WTC11 (cell line): Measurements from ENCODE around the gene EIF3A.

Experiments used
- AFF4 ChIP-seq: sonication (generic); formaldehyde crosslinking; IDR thresholded peaks from 2 replicates; pipeline ENCODE4 v1.8.1; 2023; ENCODE audit warnings: mild to moderate bottlenecking, missing genetic modification reagents, borderline replicate concordance
- ATF2 ChIP-seq: sonication (generic); formaldehyde crosslinking; IDR thresholded peaks from 2 replicates; pipeline ENCODE4 v1.8.1; 2022; ENCODE audit warnings: low read depth, missing genetic modification reagents, borderline replicate concordance
- EMX1 ChIP-seq: fragments of 250-450 bp; sonication (Bioruptor Pico); IDR thresholded peaks from 2 replicates; pipeline ENCODE4 v1.8.0; 2021; ENCODE audit warnings: mild to moderate bottlenecking
- ETV6 ChIP-seq: sonication (generic); formaldehyde crosslinking; IDR thresholded peaks from 2 replicates; pipeline ENCODE4 v1.8.1; 2022; ENCODE audit warnings: mild to moderate bottlenecking, missing genetic modification reagents
- NR3C1 ChIP-seq: sonication (generic); formaldehyde crosslinking; conservative IDR thresholded peaks from 2 replicates; pipeline ENCODE4 v1.8.1; 2023; ENCODE audit warnings: low read depth, mild to moderate bottlenecking, missing genetic modification reagents
- SP1 ChIP-seq: sonication (generic); formaldehyde crosslinking; conservative IDR thresholded peaks from 2 replicates; pipeline ENCODE4 v1.8.1; 2022; ENCODE audit warnings: missing genetic modification reagents
- USF2 ChIP-seq: sonication (generic); formaldehyde crosslinking; IDR thresholded peaks from 2 replicates; pipeline ENCODE4 v1.8.1; 2023; ENCODE audit warnings: mild to moderate bottlenecking, missing genetic modification reagents, moderate library complexity
- ZNF219 ChIP-seq: sonication (generic); formaldehyde crosslinking; IDR thresholded peaks from 2 replicates; pipeline ENCODE4 v1.8.0; 2023; ENCODE audit warnings: missing genetic modification reagents, mild to moderate bottlenecking, borderline replicate concordance
- TF ChIP-seq, protein P1 (sequence below): sonication (generic); formaldehyde crosslinking; IDR thresholded peaks from 2 replicates; pipeline ENCODE4 v1.8.0; 2022; ENCODE audit warnings: mild to moderate bottlenecking, missing genetic modification reagents
- TF ChIP-seq, protein P2 (sequence below): fragments of 200-600 bp; IDR thresholded peaks from 2 replicates; pipeline ENCODE4 v1.8.0; 2022; ENCODE audit warnings: antibody characterized with exemption
- TF ChIP-seq, protein P3 (sequence below): sonication (generic); formaldehyde crosslinking; IDR thresholded peaks from 2 replicates; pipeline ENCODE4 v1.8.0; 2023; ENCODE audit warnings: missing genetic modification reagents, mild to moderate bottlenecking, borderline replicate concordance
- TF ChIP-seq, protein P4 (sequence below): sonication (generic); formaldehyde crosslinking; IDR thresholded peaks from 2 replicates; pipeline ENCODE4 v1.8.0; 2022; ENCODE audit warnings: mild to moderate bottlenecking, missing genetic modification reagents

DNA sequence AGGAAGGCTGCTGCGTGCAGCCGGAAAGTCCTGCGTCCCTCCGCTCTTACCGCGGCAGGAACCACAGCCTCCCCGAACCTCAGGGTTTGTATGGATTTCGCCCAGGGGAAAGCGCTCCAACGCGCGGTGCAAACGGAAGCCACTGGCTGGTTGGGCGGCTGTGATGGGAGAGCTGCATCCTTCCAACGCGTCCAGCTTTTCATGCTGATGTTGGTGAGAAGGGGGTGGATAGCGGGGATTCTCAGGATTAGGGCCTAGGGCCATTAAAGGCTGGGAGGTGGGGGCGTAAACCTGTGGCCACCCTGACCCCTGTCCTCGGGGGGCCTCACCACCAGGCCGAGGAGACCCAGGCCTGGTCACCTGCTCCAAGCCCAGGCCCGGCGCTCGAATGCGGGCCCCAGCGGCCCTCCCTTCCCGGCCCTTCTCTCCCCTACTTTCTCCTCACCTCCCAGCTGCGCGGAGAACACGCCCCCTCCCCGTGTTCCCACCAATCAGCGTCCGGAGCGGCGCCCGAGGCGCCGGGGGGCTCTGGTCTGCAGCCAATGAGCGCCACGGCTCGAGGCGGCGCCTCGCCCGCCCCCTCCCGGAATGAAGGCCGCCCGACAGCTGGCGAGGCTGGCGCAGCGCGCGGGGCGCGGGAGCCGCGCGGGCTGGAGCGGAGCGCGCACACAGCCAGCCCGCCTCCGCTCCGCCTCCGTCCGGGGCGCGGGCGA lies 51.6 kb downstream of the EIF3A start:
- TF ChIP-seq EMX1 (CRISPR knock-in tag): no peak
- no peak for TF ChIP-seq NR3C1 (CRISPR knock-in tag)
- TF ChIP-seq ATF2 (CRISPR knock-in tag): no peak
- TF ChIP-seq AFF4 (CRISPR knock-in tag): no peak
- TF ChIP-seq USF2: no peak
- TF ChIP-seq, protein P1, sequence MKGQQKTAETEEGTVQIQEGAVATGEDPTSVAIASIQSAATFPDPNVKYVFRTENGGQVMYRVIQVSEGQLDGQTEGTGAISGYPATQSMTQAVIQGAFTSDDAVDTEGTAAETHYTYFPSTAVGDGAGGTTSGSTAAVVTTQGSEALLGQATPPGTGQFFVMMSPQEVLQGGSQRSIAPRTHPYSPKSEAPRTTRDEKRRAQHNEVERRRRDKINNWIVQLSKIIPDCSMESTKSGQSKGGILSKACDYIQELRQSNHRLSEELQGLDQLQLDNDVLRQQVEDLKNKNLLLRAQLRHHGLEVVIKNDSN (CRISPR knock-in tag): no peak
- TF ChIP-seq, protein P2, sequence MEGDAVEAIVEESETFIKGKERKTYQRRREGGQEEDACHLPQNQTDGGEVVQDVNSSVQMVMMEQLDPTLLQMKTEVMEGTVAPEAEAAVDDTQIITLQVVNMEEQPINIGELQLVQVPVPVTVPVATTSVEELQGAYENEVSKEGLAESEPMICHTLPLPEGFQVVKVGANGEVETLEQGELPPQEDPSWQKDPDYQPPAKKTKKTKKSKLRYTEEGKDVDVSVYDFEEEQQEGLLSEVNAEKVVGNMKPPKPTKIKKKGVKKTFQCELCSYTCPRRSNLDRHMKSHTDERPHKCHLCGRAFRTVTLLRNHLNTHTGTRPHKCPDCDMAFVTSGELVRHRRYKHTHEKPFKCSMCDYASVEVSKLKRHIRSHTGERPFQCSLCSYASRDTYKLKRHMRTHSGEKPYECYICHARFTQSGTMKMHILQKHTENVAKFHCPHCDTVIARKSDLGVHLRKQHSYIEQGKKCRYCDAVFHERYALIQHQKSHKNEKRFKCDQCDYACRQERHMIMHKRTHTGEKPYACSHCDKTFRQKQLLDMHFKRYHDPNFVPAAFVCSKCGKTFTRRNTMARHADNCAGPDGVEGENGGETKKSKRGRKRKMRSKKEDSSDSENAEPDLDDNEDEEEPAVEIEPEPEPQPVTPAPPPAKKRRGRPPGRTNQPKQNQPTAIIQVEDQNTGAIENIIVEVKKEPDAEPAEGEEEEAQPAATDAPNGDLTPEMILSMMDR: no peak
- TF ChIP-seq ETV6: no peak
- TF ChIP-seq, protein P3, sequence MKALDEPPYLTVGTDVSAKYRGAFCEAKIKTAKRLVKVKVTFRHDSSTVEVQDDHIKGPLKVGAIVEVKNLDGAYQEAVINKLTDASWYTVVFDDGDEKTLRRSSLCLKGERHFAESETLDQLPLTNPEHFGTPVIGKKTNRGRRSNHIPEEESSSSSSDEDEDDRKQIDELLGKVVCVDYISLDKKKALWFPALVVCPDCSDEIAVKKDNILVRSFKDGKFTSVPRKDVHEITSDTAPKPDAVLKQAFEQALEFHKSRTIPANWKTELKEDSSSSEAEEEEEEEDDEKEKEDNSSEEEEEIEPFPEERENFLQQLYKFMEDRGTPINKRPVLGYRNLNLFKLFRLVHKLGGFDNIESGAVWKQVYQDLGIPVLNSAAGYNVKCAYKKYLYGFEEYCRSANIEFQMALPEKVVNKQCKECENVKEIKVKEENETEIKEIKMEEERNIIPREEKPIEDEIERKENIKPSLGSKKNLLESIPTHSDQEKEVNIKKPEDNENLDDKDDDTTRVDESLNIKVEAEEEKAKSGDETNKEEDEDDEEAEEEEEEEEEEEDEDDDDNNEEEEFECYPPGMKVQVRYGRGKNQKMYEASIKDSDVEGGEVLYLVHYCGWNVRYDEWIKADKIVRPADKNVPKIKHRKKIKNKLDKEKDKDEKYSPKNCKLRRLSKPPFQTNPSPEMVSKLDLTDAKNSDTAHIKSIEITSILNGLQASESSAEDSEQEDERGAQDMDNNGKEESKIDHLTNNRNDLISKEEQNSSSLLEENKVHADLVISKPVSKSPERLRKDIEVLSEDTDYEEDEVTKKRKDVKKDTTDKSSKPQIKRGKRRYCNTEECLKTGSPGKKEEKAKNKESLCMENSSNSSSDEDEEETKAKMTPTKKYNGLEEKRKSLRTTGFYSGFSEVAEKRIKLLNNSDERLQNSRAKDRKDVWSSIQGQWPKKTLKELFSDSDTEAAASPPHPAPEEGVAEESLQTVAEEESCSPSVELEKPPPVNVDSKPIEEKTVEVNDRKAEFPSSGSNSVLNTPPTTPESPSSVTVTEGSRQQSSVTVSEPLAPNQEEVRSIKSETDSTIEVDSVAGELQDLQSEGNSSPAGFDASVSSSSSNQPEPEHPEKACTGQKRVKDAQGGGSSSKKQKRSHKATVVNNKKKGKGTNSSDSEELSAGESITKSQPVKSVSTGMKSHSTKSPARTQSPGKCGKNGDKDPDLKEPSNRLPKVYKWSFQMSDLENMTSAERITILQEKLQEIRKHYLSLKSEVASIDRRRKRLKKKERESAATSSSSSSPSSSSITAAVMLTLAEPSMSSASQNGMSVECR (CRISPR knock-in tag): no peak
- TF ChIP-seq, protein P4, sequence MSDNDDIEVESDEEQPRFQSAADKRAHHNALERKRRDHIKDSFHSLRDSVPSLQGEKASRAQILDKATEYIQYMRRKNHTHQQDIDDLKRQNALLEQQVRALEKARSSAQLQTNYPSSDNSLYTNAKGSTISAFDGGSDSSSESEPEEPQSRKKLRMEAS: peak; percentile 36; the same call in 1 of the 2 replicates
- peak; percentile 92 for TF ChIP-seq SP1 (CRISPR knock-in tag)
- no peak for TF ChIP-seq ZNF219 (CRISPR knock-in tag)
